ENCODE measurements around the gene MAP3K2.

- TF ChIP-seq POLR2A (IDR thresholded peaks at IDR 0.05), result no peak
- TF ChIP-seq CTCF (IDR thresholded peaks at IDR 0.05), result no peak
Observed at GRCh38 chr2:127361929-127362885, 25.6 kb downstream of the MAP3K2 start.
